Activated T-helper 17 cell treated with anti-CD3 and anti-CD28 coated beads, Interleukin-2, amount 50 U/mL, for 72 hours (primary cell): Measurements from ENCODE around the gene CCDC92. TPM values are rescaled to one million over a fixed set of nuclear protein-coding genes. Genes with fewer than 3 reads are reported as not detected.
A peak's percentile ranks its signal among the peaks of the same experiment; 100 is the strongest.

Experiments used
- ATAC-seq: fragments of 150-1000 bp; cut with Tn5 transposase; replicated peaks from 2 replicates; pipeline ENCODE4 v1.10.0; 2021; ENCODE audit warnings: mild to moderate bottlenecking, moderate library complexity
- H3K27ac Mint-ChIP-seq: one replicate; pipeline ENCODE4 v1.8.0; 2022; ENCODE audit warnings: mixed read lengths
- H3K27me3 Mint-ChIP-seq: one replicate; pipeline ENCODE4 v1.8.0; 2022; ENCODE audit warnings: mixed read lengths
- H3K36me3 Mint-ChIP-seq: one replicate; pipeline ENCODE4 v1.8.0; 2022; ENCODE audit warnings: low read depth, mild to moderate bottlenecking, mixed read lengths
- H3K4me1 Mint-ChIP-seq: one replicate; pipeline ENCODE4 v1.8.0; 2022; ENCODE audit warnings: mixed read lengths
- H3K4me3 Mint-ChIP-seq: one replicate; pipeline ENCODE4 v1.8.0; 2022; ENCODE audit warnings: mild to moderate bottlenecking, mixed read lengths
- H3K9me3 Mint-ChIP-seq: one replicate; pipeline ENCODE4 v1.8.0; 2022; ENCODE audit warnings: mixed read lengths
- total RNA-seq, 2 donors: library from RNA; stranded (reverse); gene quantifications; one replicate each; pipeline ENCODE4 v1.2.3, GENCODE V29; 2022

CCDC92 gene
- total RNA-seq, 2 donors from 2014 or later: 19.2 to 19.4 TPM

DNA sequence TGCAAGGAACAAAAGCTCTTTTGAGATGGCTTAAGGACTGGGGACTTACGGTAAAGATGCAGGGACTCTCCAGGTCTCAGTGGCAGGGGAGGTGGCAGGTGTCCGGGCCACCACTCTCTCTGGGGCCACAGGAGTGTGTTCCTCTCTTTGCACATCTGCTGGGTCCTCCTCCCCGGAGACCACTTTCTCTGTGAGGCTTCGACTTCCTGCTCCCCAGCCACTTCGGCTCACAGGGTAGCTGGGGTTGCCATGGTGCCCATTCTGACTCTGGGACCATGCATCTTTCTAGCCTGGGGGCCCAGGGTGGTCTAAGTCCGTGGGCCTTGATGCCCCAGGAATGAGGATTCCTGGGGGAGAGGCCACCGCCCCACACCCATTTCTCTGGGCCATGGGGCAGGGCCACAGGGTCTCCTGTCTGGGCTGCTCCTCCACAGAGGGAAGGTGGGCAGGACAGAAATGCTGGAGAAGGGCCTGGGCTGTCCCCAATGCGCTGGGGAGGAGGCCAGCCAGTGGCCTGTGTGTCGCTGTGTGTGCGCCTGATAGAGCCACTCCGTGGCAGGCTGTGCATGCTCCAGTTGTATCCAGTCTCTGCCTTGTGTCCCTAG is 38.5 kb downstream of the CCDC92 start:
- Mint-ChIP-seq H3K9me3 (no peaks in the 10 kb centered on the region), H3K27me3 (peaks cover 5% of the 10 kb centered on the region), H3K4me3 (no peak overlapping the region), H3K27ac (no peak overlapping the region), H3K4me1 (peaks cover 33% of the 10 kb centered on the region), H3K36me3 (peaks cover 14% of the 10 kb centered on the region)
- ATAC-seq: no peak

DNA sequence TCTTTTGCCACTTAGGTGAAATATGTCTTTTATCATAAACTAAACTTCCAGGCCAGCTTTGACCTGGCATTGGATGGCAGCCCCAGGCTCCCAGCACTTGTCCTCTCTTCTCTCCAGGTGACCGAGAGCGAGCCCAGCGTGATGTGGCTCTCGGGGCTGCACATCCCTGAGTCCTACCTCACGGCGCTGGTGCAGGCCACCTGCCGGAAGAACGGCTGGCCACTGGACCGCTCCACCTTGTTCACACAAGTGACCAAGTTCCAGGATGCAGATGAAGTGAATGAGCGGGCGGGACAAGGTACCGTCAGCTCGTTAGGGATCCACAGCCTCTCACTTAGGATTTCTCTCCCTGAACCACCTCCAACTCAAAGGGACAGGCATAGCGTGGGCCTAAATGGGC is 39.4 kb downstream of the CCDC92 start:
- H3K4me3 Mint-ChIP-seq: no peak overlapping the region
- peaks cover 14% of the 10 kb centered on the region for H3K36me3 Mint-ChIP-seq
- H3K4me1 Mint-ChIP-seq: peaks cover 24% of the 10 kb centered on the region
- H3K9me3 Mint-ChIP-seq: no peaks in the 10 kb centered on the region
- H3K27me3 Mint-ChIP-seq: peaks cover 5% of the 10 kb centered on the region
- no peak overlapping the region for H3K27ac Mint-ChIP-seq
- no peak for ATAC-seq

DNA sequence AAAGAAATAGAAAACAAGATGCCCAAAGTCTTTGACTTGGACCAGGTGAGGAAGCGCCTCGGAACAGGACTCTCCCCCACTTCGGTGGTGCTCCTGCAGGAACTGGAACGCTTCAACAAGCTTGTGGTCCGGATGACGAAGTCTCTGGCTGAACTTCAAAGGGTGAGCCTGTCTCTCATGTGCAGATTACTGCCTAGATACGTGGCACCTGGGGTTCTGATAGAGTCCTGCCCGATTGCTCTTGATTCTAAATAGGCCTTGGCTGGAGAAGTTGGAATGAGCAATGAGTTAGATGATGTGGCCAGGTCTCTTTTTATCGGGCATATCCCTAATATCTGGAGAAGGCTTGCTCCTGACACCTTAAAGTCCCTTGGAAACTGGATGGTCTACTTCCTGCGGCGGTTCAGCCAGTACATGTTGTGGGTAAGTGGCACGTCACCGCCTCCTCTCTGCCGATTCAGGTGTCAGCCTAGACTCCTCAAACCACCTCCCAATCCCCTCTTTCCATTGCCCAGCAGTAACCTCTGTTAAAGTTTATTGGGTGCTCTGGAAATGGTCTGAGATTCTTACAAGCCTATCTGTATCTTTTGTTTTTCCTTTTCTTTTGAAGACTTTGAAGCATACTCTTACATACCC is 40.8 kb downstream of the CCDC92 start:
- Mint-ChIP-seq H3K36me3 (peaks cover 7% of the 10 kb centered on the region), H3K4me3 (peak overlapping the region; percentile 56), H3K27me3 (peaks cover 5% of the 10 kb centered on the region), H3K27ac (peak overlapping the region; percentile 76), H3K4me1 (peaks cover 14% of the 10 kb centered on the region), H3K9me3 (no peaks in the 10 kb centered on the region)
- peak; percentile 88 for ATAC-seq

DNA sequence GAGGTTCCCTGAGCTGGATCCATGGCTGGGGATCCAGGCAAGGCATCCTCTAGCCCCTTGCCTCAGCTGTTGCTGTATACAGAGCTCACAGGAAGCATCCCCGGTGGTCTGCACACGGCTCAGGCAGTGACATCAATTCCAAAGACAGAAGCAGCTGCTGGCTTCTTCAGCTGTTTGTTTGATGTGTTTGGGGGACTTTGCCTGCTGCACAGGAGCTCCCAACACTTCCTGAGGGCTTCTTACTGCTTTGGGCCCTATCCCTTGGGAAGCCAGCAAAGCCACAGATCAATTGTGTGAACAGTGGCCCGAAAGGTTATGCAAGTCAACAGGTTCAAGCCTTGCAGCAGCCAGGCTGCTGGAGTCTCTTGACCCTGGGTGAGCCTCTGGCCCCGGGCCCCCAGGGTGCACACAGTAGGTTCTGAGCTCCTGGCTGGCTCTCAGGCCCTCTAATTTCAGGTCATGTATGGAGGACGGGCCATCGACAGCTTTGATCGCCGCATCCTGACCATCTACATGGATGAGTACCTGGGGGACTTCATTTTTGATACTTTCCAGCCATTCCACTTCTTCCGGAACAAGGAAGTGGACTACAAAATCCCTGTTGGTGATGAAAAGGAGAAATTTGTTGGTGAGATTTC is 42.6 kb downstream of the CCDC92 start:
- Mint-ChIP-seq H3K4me1 (peaks cover 14% of the 10 kb centered on the region), H3K27ac (no peak overlapping the region), H3K4me3 (no peak overlapping the region), H3K36me3 (no peaks in the 10 kb centered on the region), H3K9me3 (no peaks in the 10 kb centered on the region), H3K27me3 (peaks cover 5% of the 10 kb centered on the region)
- ATAC-seq: no peak

DNA sequence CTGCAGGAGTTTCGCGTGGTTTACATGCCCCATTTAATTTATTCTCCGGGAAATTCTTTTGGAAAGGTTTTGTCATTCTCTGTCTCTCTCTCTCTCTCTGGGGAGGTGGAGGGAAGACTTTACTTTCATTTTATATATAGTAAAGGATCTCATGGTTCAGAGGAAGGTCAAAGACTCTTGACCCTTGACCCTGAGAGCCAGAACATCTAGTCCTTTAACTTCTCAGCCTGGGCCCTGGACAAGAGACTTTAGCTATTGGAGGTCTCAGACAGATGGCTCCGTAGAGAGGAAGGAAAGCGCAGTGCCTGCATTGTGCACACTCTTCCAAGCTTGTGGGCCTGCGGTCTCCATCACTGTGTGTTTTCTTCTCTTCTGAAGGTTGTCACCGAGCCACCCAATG is 43.7 kb downstream of the CCDC92 start:
- Mint-ChIP-seq H3K27ac (no peak overlapping the region), H3K36me3 (no peaks in the 10 kb centered on the region), H3K27me3 (peaks cover 8% of the 10 kb centered on the region), H3K4me1 (peaks cover 18% of the 10 kb centered on the region), H3K9me3 (no peaks in the 10 kb centered on the region), H3K4me3 (no peak overlapping the region)
- no peak for ATAC-seq

DNA sequence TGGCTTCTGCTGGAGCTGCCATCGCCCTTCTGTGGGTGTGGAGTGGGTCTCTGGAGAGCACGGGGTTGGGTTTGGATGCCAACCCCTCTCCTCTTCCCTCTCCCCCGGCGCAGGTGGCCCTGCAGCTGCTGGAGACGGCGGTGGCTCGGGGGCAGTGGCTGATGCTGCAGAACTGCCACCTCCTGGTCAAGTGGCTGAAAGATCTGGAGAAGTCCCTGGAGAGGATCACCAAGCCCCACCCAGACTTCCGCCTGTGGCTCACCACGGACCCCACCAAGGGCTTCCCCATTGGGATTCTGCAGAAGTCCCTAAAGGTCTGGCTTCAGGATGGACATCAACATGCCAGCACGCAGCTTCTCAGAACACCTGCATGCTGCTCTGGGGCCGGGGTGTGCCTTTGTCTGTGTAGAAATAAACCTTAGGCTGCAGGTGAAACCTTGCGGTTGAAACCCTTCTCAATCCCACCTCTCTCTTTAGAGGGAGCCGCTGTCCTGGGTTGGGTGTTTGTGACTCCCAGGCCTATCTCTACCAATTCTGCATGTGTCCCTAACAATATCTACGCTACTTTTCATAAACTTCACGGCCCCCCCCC is 44.3 kb downstream of the CCDC92 start:
- H3K9me3 Mint-ChIP-seq: no peaks in the 10 kb centered on the region
- no peak overlapping the region for H3K27ac Mint-ChIP-seq
- H3K36me3 Mint-ChIP-seq: no peaks in the 10 kb centered on the region
- H3K4me3 Mint-ChIP-seq: no peak overlapping the region
- peaks cover 8% of the 10 kb centered on the region for H3K27me3 Mint-ChIP-seq
- peaks cover 18% of the 10 kb centered on the region for H3K4me1 Mint-ChIP-seq
- no peak for ATAC-seq

DNA sequence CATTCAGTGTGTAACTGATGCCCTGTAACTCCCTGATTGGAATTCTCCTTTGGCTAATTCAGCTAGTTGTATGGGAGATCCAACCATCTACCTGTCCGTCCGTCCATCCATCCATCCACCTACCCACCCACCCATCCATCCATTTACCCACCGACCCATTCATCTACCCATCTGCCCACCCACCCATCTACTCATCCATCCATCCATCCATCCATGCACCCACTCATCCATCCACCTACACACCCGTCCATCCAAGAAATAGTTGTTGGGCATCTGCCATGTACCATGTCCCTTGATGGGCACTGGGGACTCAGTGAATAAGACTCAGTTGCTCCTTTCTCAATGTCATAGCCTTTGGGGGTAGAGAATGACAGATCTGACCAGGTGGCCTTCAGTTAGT is 48.1 kb downstream of the CCDC92 start:
- H3K36me3 Mint-ChIP-seq: no peaks in the 10 kb centered on the region
- no peak overlapping the region for H3K27ac Mint-ChIP-seq
- H3K4me3 Mint-ChIP-seq: no peak overlapping the region
- peaks cover 4% of the 10 kb centered on the region for H3K4me1 Mint-ChIP-seq
- peaks cover 3% of the 10 kb centered on the region for H3K27me3 Mint-ChIP-seq
- no peaks in the 10 kb centered on the region for H3K9me3 Mint-ChIP-seq
- no peak for ATAC-seq

DNA sequence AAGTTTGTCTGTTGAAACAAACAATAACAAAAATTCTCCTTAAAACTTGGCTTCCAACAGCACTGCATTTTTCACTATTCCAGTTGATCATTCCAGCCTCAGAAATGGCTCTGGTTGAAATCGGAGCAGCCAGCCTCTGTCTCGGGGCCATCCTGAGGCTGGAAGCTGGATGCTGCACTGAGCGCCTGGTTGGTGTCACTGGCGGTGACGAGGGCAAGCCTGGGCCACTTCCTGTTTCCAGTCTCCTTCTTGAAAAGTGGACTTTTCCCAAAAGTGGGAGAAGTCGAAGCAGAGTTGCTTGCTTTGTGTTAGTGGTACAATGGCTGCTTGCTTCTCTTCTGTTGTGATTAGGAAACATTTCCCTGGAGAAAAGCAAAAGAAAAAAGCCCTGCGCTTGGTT is 48.7 kb downstream of the CCDC92 start:
- Mint-ChIP-seq H3K4me1 (peaks cover 4% of the 10 kb centered on the region), H3K27ac (no peak overlapping the region), H3K36me3 (no peaks in the 10 kb centered on the region), H3K4me3 (no peak overlapping the region), H3K9me3 (no peaks in the 10 kb centered on the region), H3K27me3 (peaks cover 3% of the 10 kb centered on the region)
- no peak for ATAC-seq

DNA sequence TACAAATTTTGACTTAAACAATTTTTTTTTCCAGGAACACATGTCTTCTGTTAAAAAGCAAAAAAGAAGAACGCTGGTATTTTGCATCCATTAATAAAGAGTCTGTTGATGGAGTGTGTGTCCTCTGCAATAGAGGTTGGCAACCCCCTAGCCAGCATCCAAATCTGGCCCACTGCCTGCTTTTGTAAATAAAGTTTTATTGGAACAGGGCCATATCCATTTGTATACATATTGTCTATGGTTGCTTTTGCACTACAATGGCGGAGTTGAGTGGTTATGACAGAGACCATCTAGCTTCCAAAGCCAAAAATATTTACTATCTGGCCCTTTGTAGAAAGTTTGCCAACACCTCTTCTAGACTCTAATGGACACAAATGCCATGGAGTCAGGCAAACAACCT is 49.6 kb downstream of the CCDC92 start:
- no peak overlapping the region for H3K27ac Mint-ChIP-seq
- H3K4me1 Mint-ChIP-seq: peaks cover 4% of the 10 kb centered on the region
- ATAC-seq: no peak
- H3K4me3 Mint-ChIP-seq: no peak overlapping the region
- no peaks in the 10 kb centered on the region for H3K9me3 Mint-ChIP-seq
- H3K36me3 Mint-ChIP-seq: no peaks in the 10 kb centered on the region
- peaks cover 3% of the 10 kb centered on the region for H3K27me3 Mint-ChIP-seq

DNA sequence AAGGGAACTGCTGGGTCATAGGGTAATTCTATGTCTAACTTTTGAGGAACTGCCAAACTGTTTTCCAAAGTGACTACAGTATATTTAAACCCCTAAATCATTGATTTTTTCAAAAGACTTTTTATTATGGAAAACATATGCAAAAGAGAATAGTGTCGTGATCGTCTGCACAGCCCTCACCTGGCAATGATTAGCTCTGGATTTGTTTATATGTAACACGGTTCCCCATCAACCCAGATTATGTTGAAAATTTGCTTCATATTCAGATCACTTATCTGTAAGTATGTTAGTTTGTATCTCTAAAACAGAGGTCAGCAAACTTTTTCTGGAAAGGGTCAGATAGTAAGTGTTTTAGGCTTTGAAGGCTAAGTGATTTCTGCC is 52.7 kb downstream of the CCDC92 start:
- no peaks in the 10 kb centered on the region for H3K36me3 Mint-ChIP-seq
- H3K4me3 Mint-ChIP-seq: no peak overlapping the region
- peaks cover 3% of the 10 kb centered on the region for H3K27me3 Mint-ChIP-seq
- H3K9me3 Mint-ChIP-seq: no peaks in the 10 kb centered on the region
- peaks cover 11% of the 10 kb centered on the region for H3K4me1 Mint-ChIP-seq
- no peak overlapping the region for H3K27ac Mint-ChIP-seq
- no peak for ATAC-seq

DNA sequence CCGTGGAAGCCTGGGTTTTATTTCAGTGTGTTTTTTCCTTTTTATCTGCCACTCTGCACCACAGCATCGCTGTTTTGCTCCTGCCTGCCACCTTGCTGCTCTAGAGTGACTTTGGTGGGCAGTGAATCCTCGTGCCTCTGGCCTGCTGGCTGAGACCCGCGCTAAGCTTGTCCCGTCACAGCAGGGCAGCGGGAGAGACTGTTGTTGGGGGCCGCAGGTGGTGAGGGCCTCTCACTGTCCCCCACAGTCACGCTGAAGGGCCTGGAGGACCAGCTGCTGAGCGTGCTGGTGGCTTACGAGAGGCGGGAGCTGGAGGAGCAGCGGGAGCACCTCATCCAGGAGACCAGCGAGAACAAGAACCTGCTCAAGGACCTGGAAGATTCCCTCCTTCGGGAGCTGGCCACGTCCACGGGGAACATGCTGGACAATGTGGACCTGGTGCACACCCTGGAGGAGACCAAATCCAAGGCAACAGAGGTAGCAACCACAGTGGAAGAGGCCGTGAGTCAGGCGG is 55.2 kb downstream of the CCDC92 start:
- peaks cover 7% of the 10 kb centered on the region for H3K4me1 Mint-ChIP-seq
- H3K9me3 Mint-ChIP-seq: no peaks in the 10 kb centered on the region
- peak overlapping the region; percentile 88 for H3K27ac Mint-ChIP-seq
- no peak for ATAC-seq
- H3K4me3 Mint-ChIP-seq: no peak overlapping the region
- no peaks in the 10 kb centered on the region for H3K36me3 Mint-ChIP-seq
- H3K27me3 Mint-ChIP-seq: no peaks in the 10 kb centered on the region

DNA sequence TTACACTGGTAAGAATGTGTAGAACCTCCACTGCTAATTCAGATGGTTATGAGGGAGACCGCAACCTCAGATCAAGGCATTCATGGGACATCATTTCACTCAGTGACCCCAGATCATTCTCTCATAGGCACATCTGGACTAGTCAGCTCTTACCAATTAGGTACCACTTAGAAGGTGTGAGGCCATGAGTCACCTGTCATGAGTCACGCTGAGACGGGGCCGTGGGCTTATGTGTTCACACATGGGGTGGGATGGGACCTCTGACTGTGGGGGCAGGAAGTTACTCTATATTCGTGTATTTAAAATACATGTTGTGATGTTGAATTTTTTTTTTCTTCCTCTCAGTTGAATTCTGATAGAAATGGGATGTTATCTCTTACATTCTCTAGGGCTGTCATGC is 55.9 kb downstream of the CCDC92 start:
- Mint-ChIP-seq H3K4me3 (no peak overlapping the region), H3K27ac (peak overlapping the region; percentile 88), H3K36me3 (no peaks in the 10 kb centered on the region), H3K9me3 (no peaks in the 10 kb centered on the region), H3K4me1 (peaks cover 7% of the 10 kb centered on the region), H3K27me3 (no peaks in the 10 kb centered on the region)
- ATAC-seq: peak; percentile 100

DNA sequence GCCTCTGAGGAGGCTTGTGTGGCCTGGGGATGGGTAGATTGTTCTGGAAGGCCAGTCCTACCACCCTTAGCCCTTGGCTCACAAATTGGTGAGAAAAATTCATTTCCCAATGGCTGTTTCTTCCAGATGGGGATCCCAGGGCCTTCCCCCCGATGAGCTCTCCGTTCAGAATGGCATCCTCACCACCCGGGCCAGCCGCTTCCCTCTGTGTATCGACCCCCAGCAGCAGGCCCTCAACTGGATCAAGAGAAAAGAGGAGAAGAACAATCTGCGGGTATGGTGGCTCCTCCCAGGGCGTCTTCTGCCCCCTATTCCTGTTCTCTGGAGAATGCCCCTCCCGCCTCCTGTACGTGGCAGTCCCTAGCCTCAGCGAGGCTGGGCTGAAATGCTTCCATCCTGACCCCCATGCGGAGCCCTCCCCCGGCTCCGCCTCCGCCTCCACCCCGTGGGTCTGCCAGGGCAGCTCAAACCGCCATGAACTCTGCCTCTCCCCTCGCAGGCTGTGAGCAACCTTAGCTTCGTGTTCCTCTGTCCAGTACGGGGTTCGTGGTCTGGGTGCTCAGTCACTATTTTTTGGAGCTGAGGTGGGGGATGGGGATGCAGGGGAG is 57.8 kb downstream of the CCDC92 start:
- ATAC-seq: no peak

DNA sequence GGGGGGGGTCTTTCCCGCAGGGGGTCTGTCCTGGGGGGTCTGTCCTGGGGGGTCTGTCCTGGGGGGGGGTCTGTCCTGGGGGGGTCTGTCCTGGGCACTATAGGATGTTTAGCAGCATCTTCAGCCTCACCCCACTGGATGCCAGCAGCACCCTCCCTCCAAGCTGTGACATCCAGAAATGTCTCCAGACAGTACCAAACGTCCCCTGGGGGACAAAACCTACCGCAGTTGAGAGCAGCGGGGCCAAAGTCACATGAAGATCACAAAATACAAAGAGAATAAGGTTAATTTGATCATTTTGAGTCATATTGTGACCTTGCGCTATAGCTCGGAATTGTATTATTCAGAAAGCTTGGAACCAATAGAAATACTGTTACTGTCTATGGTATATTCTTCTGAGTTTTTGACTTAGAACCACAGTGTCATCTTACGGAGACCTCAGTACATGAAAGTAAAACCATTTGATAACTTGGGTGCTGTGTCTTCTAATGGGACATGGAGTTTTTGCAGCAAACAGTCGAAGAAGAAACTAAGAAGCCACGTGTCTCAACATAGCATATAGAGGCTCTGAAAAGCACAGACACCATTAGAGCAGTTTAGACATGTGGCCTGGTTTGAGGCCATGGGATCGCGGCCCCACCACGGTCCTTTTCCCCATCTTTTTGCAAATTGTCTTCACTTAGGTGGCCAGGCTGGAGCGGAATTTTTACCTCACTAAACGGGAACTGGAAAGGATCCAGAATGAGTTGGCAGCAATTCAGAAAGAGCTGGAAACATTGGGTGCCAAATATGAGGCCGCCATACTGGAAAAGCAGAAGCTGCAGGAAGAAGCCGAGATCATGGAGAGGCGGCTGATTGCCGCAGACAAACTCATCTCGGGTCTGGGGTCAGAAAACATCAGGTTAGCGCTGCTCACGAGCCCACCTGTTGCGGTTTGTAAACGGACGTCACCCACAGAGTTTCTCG is 59.9 kb downstream of the CCDC92 start:
- Mint-ChIP-seq H3K4me1 (peaks cover 7% of the 10 kb centered on the region), H3K27ac (no peak overlapping the region), H3K4me3 (no peak overlapping the region), H3K9me3 (no peaks in the 10 kb centered on the region), H3K36me3 (no peaks in the 10 kb centered on the region), H3K27me3 (no peaks in the 10 kb centered on the region)
- ATAC-seq: no peak

More for the DNA sequence above, 57.8 kb downstream of the CCDC92 start:
- Mint-ChIP-seq H3K36me3 (no peaks in the 10 kb centered on the region), H3K27ac (no peak overlapping the region), H3K27me3 (no peaks in the 10 kb centered on the region), H3K9me3 (no peaks in the 10 kb centered on the region), H3K4me3 (no peak overlapping the region), H3K4me1 (peaks cover 7% of the 10 kb centered on the region)
